GM19452 (cell line): Measurements from ENCODE around the gene CHPF.

ENCODE experiments used
- ATAC-seq: cut with Tn5 transposase; IDR thresholded peaks from one replicate; pipeline ENCODE4 v1.9.1; 2021; ENCODE audit not compliant: unreplicated experiment

The CHPF gene

GRCh38 chr2:219567791-219568361, 24.3 kb upstream of the CHPF start:
- ATAC-seq = no peak

GRCh38 chr2:219567131-219567530, 23.5 kb upstream of the CHPF start:
- ATAC-seq = no peak

- no peak for ATAC-seq
Measured at GRCh38 chr2:219566640-219567039, 23.0 kb upstream of the CHPF start.

- ATAC-seq = no peak
Measured at GRCh38 chr2:219565130-219566080, 21.8 kb upstream of the CHPF start.

DNA sequence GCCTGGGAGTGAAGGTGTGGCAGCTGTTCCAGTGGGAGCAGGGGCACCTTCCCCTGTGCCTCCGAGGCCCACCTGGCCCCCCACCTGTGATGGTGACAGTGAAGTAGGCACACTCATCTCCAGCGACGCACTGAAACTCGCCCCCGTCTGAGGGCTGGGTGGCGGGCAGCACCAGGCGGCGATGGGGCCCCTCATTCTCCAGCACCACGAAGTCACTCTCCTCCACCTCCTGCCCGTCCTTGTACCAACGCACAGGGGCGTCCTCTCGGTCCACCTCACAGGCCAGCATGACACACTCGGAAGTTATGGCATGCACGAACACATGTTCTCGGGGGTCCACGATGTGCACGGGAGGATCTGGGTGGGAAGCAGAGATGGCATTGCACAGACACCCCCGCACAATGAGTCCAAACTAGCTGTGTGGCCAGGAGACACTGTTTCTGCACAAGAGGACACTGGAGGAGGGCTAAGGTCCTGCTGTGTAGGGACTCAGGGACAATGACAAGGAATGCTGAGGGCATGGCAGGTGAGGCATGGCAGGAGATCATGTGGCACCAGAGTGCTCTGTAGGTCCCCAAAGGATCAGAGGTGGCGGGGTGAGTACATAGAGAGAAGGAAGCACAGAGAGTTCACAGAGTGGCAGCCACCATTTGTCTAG, 19.8 kb upstream of the CHPF start:
- ATAC-seq = no peak

- ATAC-seq = no peak
Measured at GRCh38 chr2:219562049-219563020, 18.7 kb upstream of the CHPF start.

DNA sequence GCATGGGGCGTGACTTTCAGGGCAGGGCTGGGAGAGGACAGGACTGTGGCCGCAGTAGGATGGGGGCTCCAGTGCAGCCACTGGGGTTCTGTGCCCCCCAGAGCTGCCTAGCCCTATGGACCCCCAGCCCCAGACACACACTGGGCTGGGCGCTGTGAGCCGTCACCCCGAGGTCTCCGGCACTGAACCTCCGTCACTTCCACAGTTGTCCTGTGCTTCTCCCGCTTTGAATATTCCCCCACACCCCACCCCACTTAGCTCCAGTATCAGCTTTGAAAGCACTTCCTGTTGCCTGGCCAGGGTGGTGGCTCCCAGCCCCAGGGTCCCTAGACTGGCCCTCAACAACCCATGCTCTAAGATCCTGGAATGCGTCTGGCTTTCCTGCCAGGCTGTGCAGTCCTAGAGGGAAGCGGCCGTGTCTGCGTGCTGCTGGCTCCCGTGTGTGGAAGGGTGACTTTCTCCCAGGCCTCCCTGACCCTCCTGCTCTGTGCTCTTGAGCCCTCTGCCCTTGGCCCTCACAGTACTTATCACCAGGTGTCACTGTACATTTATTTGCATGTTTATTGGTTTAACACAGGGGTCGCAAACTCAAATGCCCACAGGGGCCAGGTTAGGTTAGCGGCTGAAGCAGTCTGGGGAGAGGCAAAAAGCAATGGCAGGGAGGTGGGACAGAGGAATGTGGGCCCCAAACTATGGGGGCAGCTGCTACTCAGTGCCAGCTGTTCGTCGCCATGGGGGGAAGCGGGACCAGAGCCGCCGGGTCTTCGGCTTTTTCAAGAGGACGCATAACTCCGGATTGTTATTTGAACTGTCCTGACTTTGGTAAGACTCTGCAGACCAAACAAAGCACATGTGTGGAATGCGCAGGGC, 17.8 kb upstream of the CHPF start:
- no peak for ATAC-seq

DNA sequence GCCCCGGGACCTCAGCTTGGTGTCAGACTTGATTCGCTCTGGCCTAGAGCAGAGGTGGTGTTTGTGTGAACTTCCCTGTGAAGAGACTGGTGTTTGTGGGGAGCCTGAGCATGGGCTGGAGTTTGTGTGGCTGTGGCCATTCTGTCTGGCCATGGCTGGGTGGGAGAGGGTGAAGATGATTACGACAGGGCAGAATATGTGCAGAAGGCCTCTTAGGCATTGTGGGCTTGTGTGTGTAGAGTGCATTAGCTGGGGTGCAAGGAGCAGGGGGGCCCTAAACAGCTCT, 17.2 kb upstream of the CHPF start:
- ATAC-seq = no peak

DNA sequence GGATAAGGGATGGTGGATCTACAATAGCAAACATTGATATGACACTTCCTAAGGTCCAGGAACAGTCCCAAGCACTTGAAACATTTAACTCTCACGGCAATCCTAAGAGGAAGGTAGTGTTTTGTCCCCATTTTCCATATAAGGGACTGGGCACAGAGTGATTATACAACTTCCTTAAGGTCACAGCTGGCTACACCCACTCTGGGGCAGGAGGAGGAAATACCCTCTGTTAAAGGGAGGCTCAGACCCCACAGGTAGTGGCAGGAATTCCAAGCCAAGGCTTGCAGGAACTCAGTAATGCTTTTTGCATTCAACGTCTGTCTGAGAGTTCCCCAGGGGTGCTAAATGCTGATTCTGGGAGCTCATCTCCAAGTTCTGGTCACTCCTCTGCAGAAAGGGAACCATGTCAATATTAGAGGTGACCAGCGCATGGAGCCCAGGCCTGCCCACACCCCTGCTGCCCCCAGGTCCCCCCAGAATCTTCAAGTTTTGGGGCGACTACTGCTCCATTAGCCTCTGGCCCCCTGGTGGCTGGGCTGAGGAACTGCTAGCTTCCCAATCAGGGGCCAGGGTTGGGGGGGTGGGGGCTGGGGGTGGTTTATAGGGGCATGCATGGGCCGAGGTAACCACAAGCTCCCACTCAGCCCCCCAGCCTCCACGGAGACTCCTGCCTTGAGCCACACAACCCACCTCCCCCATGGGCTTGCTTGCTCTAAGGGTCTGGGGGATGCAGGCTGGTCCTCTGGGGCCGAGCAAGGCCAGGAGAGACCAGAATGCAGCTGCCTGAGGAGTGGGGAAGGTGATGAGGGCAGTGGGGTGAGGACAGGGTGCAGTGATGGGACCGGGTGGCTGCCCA, 16.7 kb upstream of the CHPF start:
- no peak for ATAC-seq

DNA sequence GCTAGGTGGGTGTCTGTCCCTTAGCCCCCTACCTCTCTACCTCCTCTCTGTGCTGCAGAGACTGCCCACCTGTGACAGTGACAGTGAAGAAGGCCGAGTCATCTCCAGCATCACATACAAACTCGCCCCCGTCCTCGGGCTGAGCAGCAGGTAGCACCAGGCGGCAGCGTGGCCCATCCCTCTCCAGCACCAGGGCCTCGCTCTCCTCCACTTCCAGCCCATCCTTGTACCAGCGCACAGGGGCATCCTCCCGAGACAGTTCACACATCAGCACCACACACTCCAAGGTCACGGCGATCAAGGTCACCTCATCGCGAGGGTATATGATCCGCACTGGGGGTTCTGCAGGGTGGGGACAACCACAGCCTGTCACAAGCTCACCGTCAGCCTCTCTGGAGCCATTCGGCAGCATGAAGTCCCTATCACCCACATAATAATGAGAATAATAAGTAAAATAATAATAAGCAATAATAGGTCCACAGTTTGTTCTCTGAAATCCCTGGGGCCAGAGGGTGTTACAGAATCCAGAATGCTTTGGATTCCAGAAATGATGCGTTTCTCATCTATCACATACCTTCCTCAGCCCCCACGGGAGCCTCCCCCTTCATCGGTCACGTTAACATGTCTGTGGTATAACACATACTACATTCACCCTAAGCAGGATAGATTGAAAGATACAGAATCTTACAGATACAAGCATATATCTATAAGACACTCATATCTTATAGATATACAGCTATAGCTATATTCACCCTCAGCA, 15.7 kb upstream of the CHPF start:
- ATAC-seq = no peak

DNA sequence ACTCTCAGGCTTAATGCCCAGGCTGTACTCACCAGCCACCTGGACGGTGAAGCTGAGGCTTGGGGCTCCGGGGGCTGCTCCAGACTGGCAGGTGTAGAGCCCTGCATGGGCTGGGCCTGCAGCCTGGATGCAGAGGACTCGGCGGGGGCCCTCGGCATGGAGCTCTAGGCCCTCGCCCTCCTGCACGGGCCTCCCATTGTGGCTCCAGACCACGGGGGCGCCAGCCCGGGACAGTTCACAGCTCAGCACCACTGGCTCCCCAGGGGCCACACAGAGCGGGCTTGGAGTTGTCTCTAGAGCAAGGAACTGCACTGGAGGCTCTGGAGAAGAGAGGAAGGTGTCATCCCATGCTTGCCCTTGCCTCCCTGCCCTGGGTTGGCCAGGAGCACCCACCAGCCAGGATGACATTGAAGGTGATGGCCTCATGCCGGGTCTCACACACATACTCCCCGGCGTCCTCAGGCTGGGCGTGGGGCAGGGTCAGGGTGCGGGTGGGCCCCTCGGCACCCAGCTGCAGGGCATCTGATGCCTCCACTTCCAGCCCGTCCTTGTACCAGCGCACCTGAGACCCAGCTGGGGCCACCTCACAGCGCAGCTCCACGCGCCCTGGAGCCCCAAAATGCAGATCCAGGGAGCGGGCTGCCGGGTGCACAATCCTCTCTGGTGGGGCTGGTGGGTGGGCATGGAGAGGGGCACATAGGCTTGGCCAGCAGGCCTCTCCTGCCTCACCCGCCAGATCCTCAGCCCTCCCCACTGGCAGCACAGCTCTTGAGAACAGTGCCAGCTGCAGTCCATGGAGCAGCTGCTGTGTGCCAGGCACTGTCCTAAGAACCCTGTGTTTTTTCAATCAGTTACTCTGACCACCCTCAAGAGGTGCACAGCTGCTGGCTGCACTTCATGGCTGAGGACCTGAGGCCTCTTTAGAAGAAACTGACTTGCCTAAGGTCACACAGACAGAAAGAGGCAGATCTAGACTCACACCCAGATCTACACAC, 14.5 kb upstream of the CHPF start:
- ATAC-seq = no peak

GRCh38 chr2:219557320-219557719, 13.7 kb upstream of the CHPF start:
- no peak for ATAC-seq

- no peak for ATAC-seq
Measured at GRCh38 chr2:219556413-219556812, 12.8 kb upstream of the CHPF start.

- ATAC-seq = no peak
Measured at GRCh38 chr2:219555956-219556355, 12.3 kb upstream of the CHPF start.

DNA sequence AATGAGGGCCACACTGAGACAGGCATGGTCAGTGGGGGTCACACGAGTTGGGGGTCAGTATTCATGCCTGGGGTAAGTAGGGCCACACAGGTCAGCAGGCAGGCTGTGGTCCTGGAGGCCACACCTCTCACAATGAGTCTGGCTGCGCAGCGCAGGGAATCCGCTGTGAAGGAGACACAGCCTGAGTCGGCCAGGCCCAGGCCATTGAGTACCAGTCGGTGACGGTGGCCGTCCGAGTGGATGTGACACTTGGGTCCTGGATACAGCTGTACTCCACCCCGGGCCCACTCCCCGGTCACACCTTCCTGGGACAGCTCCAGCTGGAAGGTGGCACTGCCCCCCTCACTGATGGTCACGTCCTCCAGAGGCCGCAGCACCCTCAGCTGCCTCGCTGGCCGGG, 10.7 kb upstream of the CHPF start:
- ATAC-seq = no peak

- ATAC-seq = no peak
Measured at GRCh38 chr2:219553463-219553963, 9.9 kb upstream of the CHPF start.

- no peak for ATAC-seq
Measured at GRCh38 chr2:219553168-219553417, 9.5 kb upstream of the CHPF start.
